LNCAP (cell line): ENCODE measurements around the gene TMEM131L.

Experiments
- TF ChIP-seq, protein P1 (sequence below): fragments of 450-650 bp; IDR thresholded peaks from 2 replicates; pipeline ENCODE4 v1.5.1; 2017; ENCODE audit warnings: mild to moderate bottlenecking

The TMEM131L gene

DNA sequence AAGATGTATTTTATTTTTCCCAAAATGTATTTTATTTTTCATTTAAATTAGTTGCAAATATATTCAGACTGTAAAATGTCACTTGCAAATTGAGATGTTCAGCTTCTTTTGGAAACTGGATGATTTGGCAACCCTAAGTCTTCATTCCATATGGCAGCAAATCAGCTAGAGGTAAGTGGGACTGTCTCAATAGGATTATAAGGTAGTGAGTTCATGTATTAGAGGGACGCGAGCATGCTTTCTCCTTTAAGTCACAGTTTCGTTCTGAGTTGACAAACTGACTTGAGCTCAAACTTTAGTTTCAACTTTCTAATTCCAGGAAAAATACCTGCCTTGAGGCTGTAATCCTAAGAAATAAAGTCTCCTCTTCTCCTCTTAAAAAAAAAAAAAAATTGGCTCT is 44.2 kb upstream of the TMEM131L start:
- TF ChIP-seq, protein P1, sequence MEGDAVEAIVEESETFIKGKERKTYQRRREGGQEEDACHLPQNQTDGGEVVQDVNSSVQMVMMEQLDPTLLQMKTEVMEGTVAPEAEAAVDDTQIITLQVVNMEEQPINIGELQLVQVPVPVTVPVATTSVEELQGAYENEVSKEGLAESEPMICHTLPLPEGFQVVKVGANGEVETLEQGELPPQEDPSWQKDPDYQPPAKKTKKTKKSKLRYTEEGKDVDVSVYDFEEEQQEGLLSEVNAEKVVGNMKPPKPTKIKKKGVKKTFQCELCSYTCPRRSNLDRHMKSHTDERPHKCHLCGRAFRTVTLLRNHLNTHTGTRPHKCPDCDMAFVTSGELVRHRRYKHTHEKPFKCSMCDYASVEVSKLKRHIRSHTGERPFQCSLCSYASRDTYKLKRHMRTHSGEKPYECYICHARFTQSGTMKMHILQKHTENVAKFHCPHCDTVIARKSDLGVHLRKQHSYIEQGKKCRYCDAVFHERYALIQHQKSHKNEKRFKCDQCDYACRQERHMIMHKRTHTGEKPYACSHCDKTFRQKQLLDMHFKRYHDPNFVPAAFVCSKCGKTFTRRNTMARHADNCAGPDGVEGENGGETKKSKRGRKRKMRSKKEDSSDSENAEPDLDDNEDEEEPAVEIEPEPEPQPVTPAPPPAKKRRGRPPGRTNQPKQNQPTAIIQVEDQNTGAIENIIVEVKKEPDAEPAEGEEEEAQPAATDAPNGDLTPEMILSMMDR: no peak

DNA sequence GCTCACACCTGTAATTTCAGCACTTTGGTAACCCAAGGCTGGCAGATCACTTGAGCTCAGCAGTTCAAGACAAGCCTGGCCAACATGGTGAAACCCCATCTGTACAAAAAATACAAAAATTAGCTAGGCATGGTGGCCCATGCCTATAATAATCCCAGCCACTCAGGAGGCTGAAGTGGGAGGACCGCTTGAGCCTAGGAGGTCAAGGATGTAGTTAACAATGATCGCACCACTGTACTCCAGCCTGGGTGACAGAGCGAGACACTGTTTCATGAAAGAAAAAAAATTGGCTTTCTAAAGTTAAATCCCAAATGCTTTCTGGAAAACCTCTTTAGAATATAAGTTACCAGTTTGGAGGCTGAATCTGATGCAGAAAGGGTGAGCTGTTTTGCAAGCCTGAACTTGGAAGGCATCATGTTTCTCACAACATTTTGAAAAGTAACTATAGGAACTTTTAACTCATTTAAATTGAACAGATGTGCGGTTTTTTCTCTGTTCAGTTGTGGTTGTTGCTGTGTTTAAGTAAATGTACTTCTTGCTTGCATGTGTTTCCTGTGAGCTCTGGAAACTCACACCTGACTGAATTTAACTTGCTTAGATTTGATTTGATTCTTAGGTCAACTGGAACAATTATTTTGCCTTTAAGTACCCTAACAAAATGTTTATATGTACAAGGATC is 39.8 kb upstream of the TMEM131L start:
- TF ChIP-seq, protein P1: no peak

DNA sequence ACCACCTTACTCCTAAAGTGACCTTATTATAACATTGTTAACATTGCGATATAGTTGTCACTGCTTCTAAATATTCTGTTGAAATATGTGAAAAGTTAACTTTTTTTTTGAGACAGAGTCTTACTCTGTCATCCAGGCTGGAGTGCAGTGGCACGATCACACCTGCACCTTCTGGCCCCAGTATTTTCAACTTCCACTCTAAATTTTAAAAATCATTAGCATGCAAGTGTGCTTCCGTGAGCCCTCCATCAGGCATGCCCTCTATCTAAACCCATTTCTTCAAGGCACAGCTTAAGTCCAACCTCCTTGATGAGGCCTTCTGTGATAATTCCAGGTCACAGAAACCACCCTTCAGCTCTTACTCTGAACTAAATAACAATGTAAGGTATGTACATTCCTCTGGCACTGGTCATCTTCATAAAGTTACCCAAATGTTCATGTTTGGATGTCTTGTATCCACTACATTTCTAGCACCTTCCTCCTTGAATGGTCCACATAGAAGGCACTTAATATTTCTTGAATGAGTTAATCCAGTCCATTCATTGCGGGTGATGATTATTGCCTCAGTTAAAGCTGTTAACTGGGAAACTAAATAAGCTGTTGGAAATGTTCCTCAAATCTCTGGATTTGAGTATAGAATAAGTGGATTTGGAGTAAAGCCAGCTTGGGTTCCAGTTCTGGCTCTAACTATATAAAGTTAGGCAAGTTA is 38.6 kb upstream of the TMEM131L start:
- TF ChIP-seq, protein P1: no peak

- TF ChIP-seq, protein P1: no peak
These were observed 37.2 kb upstream of the TMEM131L start for GRCh38 chr4:153428941-153429475.

- TF ChIP-seq, protein P1: peak; percentile 63
These were observed 33.0 kb upstream of the TMEM131L start for GRCh38 chr4:153432965-153433753.

GRCh38 chr4:153433754-153434105 is 32.4 kb upstream of the TMEM131L start:
- TF ChIP-seq, protein P1: no peak

DNA sequence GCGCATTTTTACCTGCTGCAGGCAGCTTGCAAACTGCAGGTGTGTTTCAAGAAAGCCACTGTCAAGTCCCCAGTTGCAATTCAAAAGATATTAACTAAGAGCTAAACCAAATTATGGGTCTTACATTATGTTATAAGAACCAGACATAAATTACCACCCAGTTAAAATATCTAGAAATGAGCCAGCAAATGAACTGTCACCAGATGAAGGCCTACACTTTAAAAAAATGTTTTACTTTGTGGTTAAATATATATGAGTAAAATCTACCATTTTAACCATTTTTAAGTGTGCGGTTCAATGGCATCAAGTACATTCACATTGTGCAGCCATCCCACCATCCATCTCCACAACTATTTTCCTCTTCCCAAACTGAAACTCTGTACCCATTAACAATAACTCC is 32.0 kb upstream of the TMEM131L start:
- TF ChIP-seq, protein P1: no peak
